Gastroesophageal sphincter (tissue), 3 donors: ENCODE results near the gene SLC16A6.
"Not testable (repeated sequence)": the region's sequence is repeated elsewhere in the genome, so short reads cannot be mapped to it uniquely, and the experiment has no call there.

Experiments
- CTCF ChIP-seq, 4 experiments: fragments of 200-600 bp in 2 of 4; fragments of 450-650 bp in 2 of 4; sonication (generic) in 1 of 4; IDR thresholded peaks; one replicate each; pipeline ENCODE4 v1.5.1; 2017 to 2019; ENCODE audit warnings: antibody characterized with exemption in 4 of 4, mild to moderate bottlenecking in 2 of 4, moderate library complexity in 2 of 4
- EP300 ChIP-seq: sonication (generic); formaldehyde crosslinking; IDR thresholded peaks from one replicate; pipeline ENCODE4 v1.6.1; 2017; ENCODE audit warnings: antibody characterized with exemption, mild to moderate bottlenecking
- POLR2A ChIP-seq, 2 donors: fragments of 450-650 bp; IDR thresholded peaks; one replicate each; pipeline ENCODE4 v1.6.1; 2017; ENCODE audit warnings: antibody characterized with exemption in 2 of 2, mild to moderate bottlenecking in 2 of 2, moderate library complexity in 1 of 2
- POLR2AphosphoS5 ChIP-seq: sonication (generic); formaldehyde crosslinking; IDR thresholded peaks from one replicate; pipeline ENCODE4 v1.6.1; 2017; ENCODE audit warnings: antibody characterized with exemption

GRCh38 chr17:68220786-68221185 is 70.1 kb downstream of the SLC16A6 start:
- not testable (repeated sequence) for TF ChIP-seq CTCF (IDR thresholded peaks at IDR 0.05); EP300; POLR2A (IDR thresholded peaks at IDR 0.05); POLR2AphosphoS5
